HCT116 (cell line): ENCODE measurements around the gene RNF169. TPM values are rescaled to one million over a fixed set of nuclear protein-coding genes. Genes with fewer than 3 reads are reported as not detected.

Experiments
- ATAC-seq: fragments of 200-7000 bp; cut with Tn5 transposase; 2 replicates; pipeline ENCODE4 v1.9.1; 2020; ENCODE audit warnings: mild to moderate bottlenecking, moderate library complexity
- BruUV-seq: library from RNA; stranded (reverse); fragments of 400-500 nt; replicated peaks from 2 replicates; lab custom pipeline; 2021; lab: Mats Ljungman, UMichigan
- CTCF ChIA-PET: fragments of 300-600 bp; sonication (Branson Sonifier 250); formaldehyde crosslinking; loops from one replicate; lab custom pipeline; 2021; ENCODE audit warnings: antibody characterized with exemption; lab: Charles Lee
- POLR2A ChIA-PET: fragments of 300-600, 350-600 bp; sonication (Branson Sonifier 250); formaldehyde crosslinking; loops from one replicate; lab custom pipeline; 2021; ENCODE audit warnings: antibody characterized with exemption; lab: Charles Lee
- RAD21 ChIA-PET, 2 experiments: fragments of 300-600 bp; sonication (Branson Sonifier 250); formaldehyde crosslinking; loops; one replicate each; lab custom pipeline; 2023; ENCODE audit warnings: low total read pairs in 2 of 2; ENCODE audit not compliant: uncharacterized antibody in 2 of 2, unreplicated experiment in 2 of 2, low non-redundant PET in 1 of 2; lab: Charles Lee
- DNase-seq: peaks from one replicate; pipeline ENCODE4 v3.0.0-alpha.2; 2010; ENCODE audit warnings: low read depth, low spot score
- H2AFZ ChIP-seq: fragments of 200-600 bp; shearing (Covaris generic), sonication (generic); 2 replicates; pipeline ENCODE4 v1.6.1; 2017; ENCODE audit warnings: low read depth, mixed run types, mixed read lengths, antibody characterized with exemption, low read length; ENCODE audit not compliant: poor library complexity, severe bottlenecking
- H3K27ac ChIP-seq: 2 replicates; pipeline ENCODE4 v1.5.1; 2012; ENCODE audit warnings: low read depth, low read length
- H3K27me3 ChIP-seq: fragments of 200-600 bp; sonication (generic); 2 replicates; pipeline ENCODE4 v1.6.1; 2016; ENCODE audit warnings: mixed run types, low read length, mixed read lengths; ENCODE audit not compliant: insufficient read depth
- H3K36me3 ChIP-seq, 2 experiments: fragments of 200-500 bp in 1 of 2; fragments of 200-600 bp in 1 of 2; sonication (Bioruptor generic) in 1 of 2; sonication (generic) in 1 of 2; 2 replicates each; pipeline versions ENCODE4 v1.5.1 to v1.6.1; 2014 to 2016; ENCODE audit warnings: low read length in 2 of 2, inconsistent platforms in 1 of 2, mixed read lengths in 1 of 2, mixed run types in 1 of 2; ENCODE audit not compliant: insufficient read depth in 2 of 2, control insufficient read depth in 1 of 2
- H3K4me1 ChIP-seq, 2 experiments: fragments of 200-600 bp in 1 of 2; sonication (generic) in 1 of 2; 2 replicates each; pipeline versions ENCODE4 v1.5.1 to v1.6.1; 2012 to 2017; ENCODE audit warnings: low read length in 2 of 2, inconsistent platforms in 1 of 2, mild to moderate bottlenecking in 1 of 2, mixed read lengths in 1 of 2, mixed run types in 1 of 2, moderate library complexity in 1 of 2; ENCODE audit not compliant: insufficient read depth in 2 of 2, control insufficient read depth in 1 of 2
- H3K4me2 ChIP-seq: fragments of 200-600 bp; sonication (generic); 2 replicates; pipeline ENCODE4 v1.6.1; 2017; ENCODE audit warnings: mixed run types, low read length, mixed read lengths
- H3K4me3 ChIP-seq, 2 experiments: fragments of 200-600 bp in 1 of 2; sonication (generic) in 1 of 2; replicated peaks in 1 of 2; 2 replicates each; pipeline ENCODE4 v1.5.1; 2011 to 2016; ENCODE audit warnings: low read length in 2 of 2, control low read depth in 1 of 2, low read depth in 1 of 2, mild to moderate bottlenecking in 1 of 2, mixed read lengths in 1 of 2, mixed run types in 1 of 2
- H3K79me2 ChIP-seq: fragments of 200-600 bp; sonication (generic); 2 replicates; pipeline ENCODE4 v1.6.1; 2017; ENCODE audit warnings: mild to moderate bottlenecking, mixed run types, low read length, moderate library complexity, mixed read lengths; ENCODE audit not compliant: insufficient read depth
- H3K9ac ChIP-seq: fragments of 200-600 bp; sonication (generic); 2 replicates; pipeline ENCODE4 v1.6.1; 2016; ENCODE audit warnings: low read length, mixed read lengths
- H3K9me2 ChIP-seq: fragments of 200-600 bp; sonication (generic), shearing (Covaris generic); 2 replicates; pipeline ENCODE4 v1.6.1; 2017; ENCODE audit warnings: mixed run types, mild to moderate bottlenecking, moderate library complexity; ENCODE audit not compliant: insufficient read depth
- H3K9me3 ChIP-seq, 2 experiments: fragments of 200-500 bp in 1 of 2; fragments of 200-600 bp in 1 of 2; sonication (Bioruptor generic) in 1 of 2; sonication (generic) in 1 of 2; 2 replicates each; pipeline ENCODE4 v1.6.1; 2014 to 2017; ENCODE audit warnings: low read length in 2 of 2, mixed read lengths in 2 of 2, inconsistent platforms in 1 of 2, low read depth in 1 of 2, mild to moderate bottlenecking in 1 of 2, mixed run types in 1 of 2, moderate library complexity in 1 of 2; ENCODE audit not compliant: control insufficient read depth in 1 of 2, insufficient read depth in 1 of 2
- H4K20me1 ChIP-seq: fragments of 200-600 bp; sonication (generic), shearing (Covaris generic); 2 replicates; pipeline ENCODE4 v1.6.1; 2017; ENCODE audit warnings: mixed run types, mild to moderate bottlenecking, moderate library complexity; ENCODE audit not compliant: insufficient read depth
- CBX3 ChIP-seq: IDR thresholded peaks from 2 replicates; pipeline ENCODE4 v1.6.1; 2012; ENCODE audit warnings: low read depth
- EGR1 ChIP-seq: IDR thresholded peaks from 2 replicates; pipeline ENCODE4 v1.6.1; 2012; ENCODE audit warnings: low read depth
- ELF1 ChIP-seq: IDR thresholded peaks from 2 replicates; pipeline ENCODE4 v1.6.1; 2012; ENCODE audit warnings: low read depth, borderline replicate concordance
- JUND ChIP-seq: IDR thresholded peaks from 2 replicates; pipeline ENCODE4 v1.6.1; 2012
- POLR2AphosphoS5 ChIP-seq: IDR thresholded peaks from 2 replicates; pipeline ENCODE4 v1.6.1; 2011; ENCODE audit warnings: mild to moderate bottlenecking, low read depth, low read length, moderate library complexity
- REST ChIP-seq: IDR thresholded peaks from 2 replicates; pipeline ENCODE4 v1.6.1; 2012; ENCODE audit warnings: low read depth
- TCF7L2 ChIP-seq: IDR thresholded peaks from 2 replicates; pipeline ENCODE4 v1.7.0; 2011; ENCODE audit warnings: borderline replicate concordance, inconsistent platforms; ENCODE audit not compliant: insufficient read depth, insufficient read length; ENCODE audit errors: extremely low read depth
- ZBTB33 ChIP-seq: IDR thresholded peaks from 2 replicates; pipeline ENCODE4 v1.6.1; 2011; ENCODE audit warnings: mild to moderate bottlenecking, low read length, moderate library complexity; ENCODE audit not compliant: insufficient replicate concordance; ENCODE audit errors: extremely low read depth
- ZNF274 ChIP-seq: fragments of 200-500 bp; sonication (Bioruptor generic); IDR thresholded peaks from 2 replicates; pipeline ENCODE4 v1.6.1; 2014; ENCODE audit warnings: mild to moderate bottlenecking, low read depth, low read length, inconsistent platforms
- intact Hi-C: fragments of 100-400 bp; cut with micrococcal nuclease; formaldehyde crosslinking; loops from 2 replicates; pipeline ENCODE4 v1.10.0; 2022
- total RNA-seq: library from RNA; stranded (reverse); gene quantifications from one replicate; pipeline ENCODE4 v1.2.1, GENCODE V29; 2021; ENCODE audit not compliant: unreplicated experiment

RNF169 gene
- total RNA-seq, 1 experiment from 2014 or later, result 22.5 TPM

GRCh38 chr11:74863410-74863809 is 114.8 kb downstream of the RNF169 start:
- Histone ChIP-seq H3K4me1 (no peaks in the 10 kb centered on the region), H2AFZ (no peak overlapping the region), H3K4me3 (no peak overlapping the region), H3K27ac (no peak overlapping the region), H3K9me3 (peaks cover 16 to 33% of the 10 kb centered on the region in 2 experiments), H3K36me3 (peaks cover 4 to 34% of the 10 kb centered on the region in 2 experiments; a peak in 2 of 4 replicates), H4K20me1 (no peaks in the 10 kb centered on the region), H3K9ac (no peak overlapping the region), H3K9me2 (no peaks in the 10 kb centered on the region), H3K27me3 (no peaks in the 10 kb centered on the region), H3K79me2 (no peaks in the 10 kb centered on the region), H3K4me2 (no peak overlapping the region)
- no peak for DNase-seq
- BruUV-seq, result no TSS peak
- POLR2A ChIA-PET, result no interaction called here
- TF ChIP-seq ZNF274 (no peak), JUND (no peak), EGR1 (no peak), TCF7L2 (no peak), ZBTB33 (no peak), ELF1 (no peak), POLR2AphosphoS5 (no peak)
- intact Hi-C loops, result no loop called here
- CTCF ChIA-PET, result no interaction called here
- ATAC-seq, result no peak
- RAD21 ChIA-PET, result no interaction called here

- no peaks in the 10 kb centered on the region for H4K20me1 ChIP-seq
- no peak overlapping the region for H3K27ac ChIP-seq
- RAD21 ChIA-PET, result no interaction called here
- no peaks in the 10 kb centered on the region for H3K79me2 ChIP-seq
- POLR2A ChIA-PET, result no interaction called here
- H3K4me2 ChIP-seq, result no peak overlapping the region
- no peaks in the 10 kb centered on the region for H3K4me1 ChIP-seq
- CTCF ChIA-PET, result no interaction called here
- intact Hi-C loops, result no loop called here
- no TSS peak for BruUV-seq
- no peak overlapping the region for H2AFZ ChIP-seq
- ATAC-seq, result no peak
- H3K36me3 ChIP-seq, result peaks cover 0 to 48% of the 10 kb centered on the region in 2 experiments; a peak in 1 of 4 replicates
- TF ChIP-seq REST (no peak), CBX3 (0 out of 2 replicates have a peak, but pooled peaks have one; percentile 28)
- H3K27me3 ChIP-seq, result no peaks in the 10 kb centered on the region
- H3K9me3 ChIP-seq, result peaks cover 23 to 42% of the 10 kb centered on the region in 2 experiments
- no peak overlapping the region for H3K4me3 ChIP-seq
- no peak overlapping the region for H3K9ac ChIP-seq
- no peaks in the 10 kb centered on the region for H3K9me2 ChIP-seq
- DNase-seq, result no peak
Measured at GRCh38 chr11:74866557-74866956, 117.9 kb downstream of the RNF169 start.
